Activated CD8-positive, alpha-beta T cell treated with anti-CD3 and anti-CD28 coated beads for 36 hours (primary cell): ENCODE data around the gene ZNF710. TPM values are rescaled to one million over a fixed set of nuclear protein-coding genes. Genes with fewer than 3 reads are reported as not detected.

ENCODE experiments used
- ATAC-seq: fragments of 200-7000 bp; cut with Tn5 transposase; one replicate; pipeline ENCODE4 v1.10.0; 2021; ENCODE audit warnings: mild to moderate bottlenecking, moderate library complexity
- CTCF ChIA-PET: fragments of 350-600 bp; sonication (Branson Sonifier 250); formaldehyde crosslinking; loops from one replicate; lab custom pipeline; 2021; ENCODE audit warnings: antibody characterized with exemption; lab: Charles Lee
- POLR2A ChIA-PET: fragments of 350-600 bp; sonication (Branson Sonifier 250); formaldehyde crosslinking; loops from one replicate; lab custom pipeline; 2021; ENCODE audit warnings: antibody characterized with exemption; lab: Charles Lee
- DNase-seq: peaks from one replicate; pipeline ENCODE4 v3.0.0-alpha.2; 2020
- H3K27ac Mint-ChIP-seq: one replicate; pipeline ENCODE4 v1.8.0; 2021; ENCODE audit warnings: mild to moderate bottlenecking, mixed read lengths
- H3K27me3 Mint-ChIP-seq: one replicate; pipeline ENCODE4 v1.8.0; 2021; ENCODE audit warnings: mixed read lengths
- H3K36me3 Mint-ChIP-seq: one replicate; pipeline ENCODE4 v1.8.0; 2021; ENCODE audit warnings: low read depth, mixed read lengths
- H3K4me1 Mint-ChIP-seq: one replicate; pipeline ENCODE4 v1.8.0; 2021; ENCODE audit warnings: low read depth, mixed read lengths
- H3K4me3 Mint-ChIP-seq: one replicate; pipeline ENCODE4 v1.8.0; 2021; ENCODE audit warnings: mild to moderate bottlenecking, moderate library complexity, mixed read lengths
- H3K9me3 Mint-ChIP-seq: one replicate; pipeline ENCODE4 v1.8.0; 2021; ENCODE audit warnings: mixed read lengths
- intact Hi-C: fragments of 100-400 bp; cut with micrococcal nuclease; formaldehyde crosslinking; loops from one replicate; pipeline ENCODE4 v1.10.0; 2022
- total RNA-seq, 2 experiments: library from RNA; stranded (reverse); gene quantifications; one replicate each; pipeline ENCODE4 v1.2.3, GENCODE V29; 2021
- TF ChIP-seq, protein P1 (sequence below): fragments of 200-600 bp; IDR thresholded peaks from one replicate; pipeline ENCODE4 v1.8.0; 2022; ENCODE audit warnings: antibody characterized with exemption, mild to moderate bottlenecking

Gene ZNF710
- total RNA-seq, 2 experiments from 2014 or later: 15.2 to 17.2 TPM

DNA sequence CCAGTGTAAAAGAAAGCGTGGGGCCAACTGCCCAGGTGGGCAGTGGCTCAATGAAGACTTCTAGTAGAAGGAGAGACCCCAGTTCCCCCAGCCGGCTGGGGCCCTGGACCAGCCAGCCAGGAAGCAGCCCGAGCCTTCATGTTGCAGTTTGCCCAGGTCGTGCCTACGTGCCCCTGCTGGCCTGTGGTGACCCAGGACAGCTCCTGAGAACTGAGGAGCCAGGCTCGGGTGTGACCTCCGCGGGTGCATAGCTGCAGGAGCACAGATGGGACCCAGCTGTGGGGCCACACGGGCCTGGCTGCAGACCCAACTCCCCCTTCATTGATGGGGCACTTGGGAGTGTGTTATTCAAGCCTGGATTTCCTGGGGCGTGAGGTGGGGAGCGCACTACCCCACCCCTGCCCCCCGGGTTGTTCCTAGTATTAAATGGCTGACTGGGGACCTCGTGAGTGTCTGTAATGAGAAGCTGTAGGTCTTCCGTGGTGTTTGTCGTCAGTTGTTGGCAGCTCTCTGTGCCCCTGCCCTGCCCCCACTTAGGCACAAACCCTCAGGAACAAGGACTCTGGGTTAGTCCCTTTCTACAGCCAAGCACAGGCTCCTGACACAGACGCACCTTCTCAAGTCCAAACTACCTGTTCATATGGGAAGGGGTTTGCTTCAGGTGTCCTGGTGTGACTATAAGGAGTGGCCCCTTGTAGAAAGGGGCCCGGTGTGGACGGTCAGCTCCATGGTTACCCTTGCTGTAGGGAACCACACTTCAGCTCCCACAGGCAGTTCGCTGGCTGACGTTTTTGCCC lies 62.0 kb downstream of the ZNF710 start:
- TF ChIP-seq, protein P1, sequence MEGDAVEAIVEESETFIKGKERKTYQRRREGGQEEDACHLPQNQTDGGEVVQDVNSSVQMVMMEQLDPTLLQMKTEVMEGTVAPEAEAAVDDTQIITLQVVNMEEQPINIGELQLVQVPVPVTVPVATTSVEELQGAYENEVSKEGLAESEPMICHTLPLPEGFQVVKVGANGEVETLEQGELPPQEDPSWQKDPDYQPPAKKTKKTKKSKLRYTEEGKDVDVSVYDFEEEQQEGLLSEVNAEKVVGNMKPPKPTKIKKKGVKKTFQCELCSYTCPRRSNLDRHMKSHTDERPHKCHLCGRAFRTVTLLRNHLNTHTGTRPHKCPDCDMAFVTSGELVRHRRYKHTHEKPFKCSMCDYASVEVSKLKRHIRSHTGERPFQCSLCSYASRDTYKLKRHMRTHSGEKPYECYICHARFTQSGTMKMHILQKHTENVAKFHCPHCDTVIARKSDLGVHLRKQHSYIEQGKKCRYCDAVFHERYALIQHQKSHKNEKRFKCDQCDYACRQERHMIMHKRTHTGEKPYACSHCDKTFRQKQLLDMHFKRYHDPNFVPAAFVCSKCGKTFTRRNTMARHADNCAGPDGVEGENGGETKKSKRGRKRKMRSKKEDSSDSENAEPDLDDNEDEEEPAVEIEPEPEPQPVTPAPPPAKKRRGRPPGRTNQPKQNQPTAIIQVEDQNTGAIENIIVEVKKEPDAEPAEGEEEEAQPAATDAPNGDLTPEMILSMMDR: no peak
- DNase-seq (no peak), ATAC-seq (no peak)
- Mint-ChIP-seq H3K27ac (peak overlapping the region; percentile 52), H3K9me3 (no peaks in the 10 kb centered on the region), H3K27me3 (no peaks in the 10 kb centered on the region), H3K4me3 (no peak overlapping the region), H3K4me1 (peaks cover 48% of the 10 kb centered on the region), H3K36me3 (peaks cover 7% of the 10 kb centered on the region)
- CTCF ChIA-PET: no interaction called here
- intact Hi-C loops: loop anchor here (10.0 kb wide), 1 partner anchor 58 kb away; the partner anchor contains the start of gene ZNF710
- POLR2A ChIA-PET: no interaction called here

DNA sequence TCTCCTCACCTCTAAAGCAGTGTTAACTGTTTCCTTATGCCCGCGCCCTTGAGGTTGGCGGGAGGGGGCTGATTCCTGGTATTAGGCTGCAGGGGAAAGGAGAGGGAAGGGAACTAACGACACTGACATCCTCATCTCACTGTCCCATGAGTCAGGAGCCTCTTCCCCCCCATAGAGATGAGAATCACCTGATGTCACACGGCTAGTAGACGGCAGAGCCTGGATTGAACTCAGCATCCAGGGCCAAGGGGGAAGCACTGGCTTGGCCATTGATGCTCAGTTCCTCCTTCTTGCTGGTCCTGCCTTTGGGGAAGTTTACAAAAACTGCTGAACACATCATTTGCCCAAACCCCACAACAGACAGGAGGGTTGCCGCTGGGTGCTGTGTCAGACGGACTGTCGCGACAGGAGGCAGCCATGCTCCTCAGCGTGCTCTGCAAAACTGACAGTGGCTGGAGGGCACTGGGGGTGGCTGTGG lies 62.7 kb downstream of the ZNF710 start:
- Mint-ChIP-seq H3K9me3 (no peaks in the 10 kb centered on the region), H3K27me3 (no peaks in the 10 kb centered on the region), H3K27ac (peak overlapping the region; percentile 52), H3K4me1 (peaks cover 41% of the 10 kb centered on the region), H3K4me3 (no peak overlapping the region), H3K36me3 (peaks cover 5% of the 10 kb centered on the region)
- no peak for DNase-seq
- intact Hi-C loops: loop anchor here (10.0 kb wide), 1 partner anchor 59 kb away; the partner anchor contains the start of gene ZNF710
- ChIA-PET POLR2A (interaction anchor here (1.4 kb wide), 1 partner anchor 50 kb away, joined by 4 read pairs; no protein-coding TSS in a partner anchor), CTCF (no interaction called here)
- ATAC-seq: no peak
- TF ChIP-seq, protein P1: no peak

DNA sequence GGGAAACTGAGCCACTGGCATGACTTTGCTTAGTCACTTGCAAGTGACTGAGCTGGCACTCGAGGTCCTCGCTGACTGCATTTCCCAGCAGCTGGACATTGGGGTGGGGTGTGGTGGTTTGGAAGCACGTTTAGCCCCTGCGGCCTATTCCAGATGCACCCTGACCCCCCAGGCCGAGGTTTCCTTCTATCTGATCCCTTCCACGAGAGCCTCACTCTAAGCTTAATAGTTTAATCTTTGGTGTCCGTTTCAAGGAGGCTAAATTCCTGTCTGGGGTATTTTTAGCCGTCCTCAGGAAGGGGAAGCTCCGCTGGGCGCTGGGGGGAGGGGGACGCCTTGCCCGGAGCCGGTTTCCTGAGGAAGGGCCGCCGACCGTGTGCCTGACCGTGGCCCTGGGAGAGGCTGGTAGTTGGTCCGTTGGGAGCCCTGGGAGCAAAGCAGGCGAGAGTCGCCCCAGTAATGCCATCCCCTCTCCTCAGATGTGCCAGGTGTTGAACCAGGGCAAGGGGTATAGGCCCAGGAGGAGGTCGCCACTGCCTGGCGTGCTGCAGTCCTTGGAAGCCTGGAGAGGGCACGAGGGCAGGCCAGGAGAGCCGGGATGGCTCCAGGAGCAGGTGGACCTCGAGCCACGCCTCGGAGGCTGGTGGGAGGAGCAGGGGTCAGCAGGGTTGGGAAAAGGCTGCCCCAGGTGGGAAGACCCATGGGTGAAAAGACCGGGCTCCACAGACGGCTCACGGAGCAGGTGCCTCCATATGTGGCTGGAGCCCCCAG lies 64.0 kb downstream of the ZNF710 start:
- ChIA-PET CTCF (interaction anchor here (1.5 kb wide), 1 partner anchor 190 kb away, joined by 4 read pairs; no protein-coding TSS in a partner anchor), POLR2A (interaction anchor here (1.3 to 1.4 kb wide), 2 partner anchors 51 to 171 kb away, joined by 3 to 4 read pairs; partner anchors contain the start of gene AP3S2)
- Mint-ChIP-seq H3K27me3 (no peaks in the 10 kb centered on the region), H3K4me1 (peaks cover 32% of the 10 kb centered on the region), H3K4me3 (no peak overlapping the region), H3K36me3 (peaks cover 5% of the 10 kb centered on the region), H3K9me3 (no peaks in the 10 kb centered on the region), H3K27ac (no peak overlapping the region)
- DNase-seq: no peak
- ATAC-seq: no peak
- intact Hi-C loops: loop anchor here (10.0 kb wide), 1 partner anchor 60 kb away; the partner anchor contains the start of gene ZNF710
- TF ChIP-seq, protein P1: no peak

DNA sequence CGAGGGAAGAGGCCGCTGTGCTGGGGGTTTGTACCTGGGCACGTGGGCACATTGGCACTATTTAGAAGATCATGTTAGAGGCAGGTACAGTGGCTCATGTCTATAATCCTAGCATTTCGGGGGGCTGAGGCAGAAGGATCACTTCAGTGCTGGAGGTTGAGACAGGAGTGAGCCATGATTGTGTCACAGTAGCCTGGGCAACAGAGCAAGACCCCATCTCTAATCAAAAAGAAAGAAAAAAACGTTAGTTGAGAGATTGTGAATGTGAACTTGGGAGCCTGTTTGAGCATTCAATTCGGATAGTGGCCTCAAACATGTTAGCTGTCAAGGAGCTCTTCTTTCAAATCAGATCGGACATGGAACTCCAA lies 64.5 kb downstream of the ZNF710 start:
- Mint-ChIP-seq H3K36me3 (peaks cover 5% of the 10 kb centered on the region), H3K4me3 (no peak overlapping the region), H3K9me3 (no peaks in the 10 kb centered on the region), H3K27ac (no peak overlapping the region), H3K27me3 (no peaks in the 10 kb centered on the region), H3K4me1 (peaks cover 29% of the 10 kb centered on the region)
- ChIA-PET CTCF (interaction anchor here (1.5 kb wide), 1 partner anchor 191 kb away, joined by 4 read pairs; no protein-coding TSS in a partner anchor), POLR2A (no interaction called here)
- TF ChIP-seq, protein P1: no peak
- ATAC-seq: no peak
- DNase-seq: no peak
- intact Hi-C loops: loop anchor here (10.0 kb wide), 1 partner anchor 61 kb away; the partner anchor contains the start of gene ZNF710
